Hepatocyte (in vitro differentiated cells): ENCODE measurements around the gene IRF4.

ENCODE experiments used
- EZH2phosphoT487 ChIP-seq: fragments of 200-600 bp; sonication (generic); IDR thresholded peaks from one replicate; pipeline ENCODE4 v1.6.1; 2018; ENCODE audit warnings: antibody characterized with exemption, mild to moderate bottlenecking, low read depth, moderate library complexity; ENCODE audit not compliant: unreplicated experiment, severe bottlenecking
- TF ChIP-seq, protein P1 (sequence below): fragments of 200-600 bp; sonication (generic); IDR thresholded peaks from 2 replicates; pipeline ENCODE4 v1.5.1; 2016; ENCODE audit warnings: antibody characterized with exemption, mild to moderate bottlenecking; ENCODE audit not compliant: poor library complexity

DNA sequence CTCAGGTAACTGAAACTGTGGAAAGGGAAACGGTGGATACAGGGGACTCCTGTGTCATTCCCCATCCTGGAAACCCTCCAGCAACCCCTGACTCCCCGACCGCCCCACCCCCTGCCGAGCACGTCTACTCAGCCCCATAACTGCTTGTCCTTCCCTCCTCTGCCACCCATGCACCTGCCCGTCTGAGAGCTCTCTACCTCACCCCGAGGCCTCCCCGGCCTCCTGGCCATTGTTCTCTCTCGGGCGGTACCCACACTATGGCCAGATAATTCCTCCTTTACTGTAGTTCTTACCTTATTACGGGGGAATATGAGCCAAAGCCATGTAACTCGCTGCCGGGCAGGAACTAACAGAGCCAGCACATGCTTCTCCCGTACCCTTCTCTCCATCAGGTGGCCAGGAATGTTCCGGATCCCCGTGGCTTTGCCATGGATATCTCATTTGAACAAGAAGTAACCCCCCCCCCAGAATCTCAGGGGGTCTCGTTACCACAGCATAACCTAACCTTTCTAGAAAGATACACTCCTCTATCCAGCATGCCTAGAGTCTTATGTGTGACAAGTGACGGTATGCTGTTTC, 4.8 kb upstream of the IRF4 start:
- TF ChIP-seq, protein P1, sequence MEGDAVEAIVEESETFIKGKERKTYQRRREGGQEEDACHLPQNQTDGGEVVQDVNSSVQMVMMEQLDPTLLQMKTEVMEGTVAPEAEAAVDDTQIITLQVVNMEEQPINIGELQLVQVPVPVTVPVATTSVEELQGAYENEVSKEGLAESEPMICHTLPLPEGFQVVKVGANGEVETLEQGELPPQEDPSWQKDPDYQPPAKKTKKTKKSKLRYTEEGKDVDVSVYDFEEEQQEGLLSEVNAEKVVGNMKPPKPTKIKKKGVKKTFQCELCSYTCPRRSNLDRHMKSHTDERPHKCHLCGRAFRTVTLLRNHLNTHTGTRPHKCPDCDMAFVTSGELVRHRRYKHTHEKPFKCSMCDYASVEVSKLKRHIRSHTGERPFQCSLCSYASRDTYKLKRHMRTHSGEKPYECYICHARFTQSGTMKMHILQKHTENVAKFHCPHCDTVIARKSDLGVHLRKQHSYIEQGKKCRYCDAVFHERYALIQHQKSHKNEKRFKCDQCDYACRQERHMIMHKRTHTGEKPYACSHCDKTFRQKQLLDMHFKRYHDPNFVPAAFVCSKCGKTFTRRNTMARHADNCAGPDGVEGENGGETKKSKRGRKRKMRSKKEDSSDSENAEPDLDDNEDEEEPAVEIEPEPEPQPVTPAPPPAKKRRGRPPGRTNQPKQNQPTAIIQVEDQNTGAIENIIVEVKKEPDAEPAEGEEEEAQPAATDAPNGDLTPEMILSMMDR: no peak
- no peak for TF ChIP-seq EZH2phosphoT487
